VCaP (cell line): ENCODE measurements around the gene SBNO2.

Experiments used
- H3K27ac ChIP-seq: fragments of 450-650 bp; 2 replicates; pipeline ENCODE4 v1.5.1; 2017
- TF ChIP-seq, protein P1 (sequence below): fragments of 450-650 bp; conservative IDR thresholded peaks from 2 replicates; pipeline ENCODE4 v1.5.1; 2017; ENCODE audit warnings: mild to moderate bottlenecking, moderate library complexity

SBNO2 gene

DNA sequence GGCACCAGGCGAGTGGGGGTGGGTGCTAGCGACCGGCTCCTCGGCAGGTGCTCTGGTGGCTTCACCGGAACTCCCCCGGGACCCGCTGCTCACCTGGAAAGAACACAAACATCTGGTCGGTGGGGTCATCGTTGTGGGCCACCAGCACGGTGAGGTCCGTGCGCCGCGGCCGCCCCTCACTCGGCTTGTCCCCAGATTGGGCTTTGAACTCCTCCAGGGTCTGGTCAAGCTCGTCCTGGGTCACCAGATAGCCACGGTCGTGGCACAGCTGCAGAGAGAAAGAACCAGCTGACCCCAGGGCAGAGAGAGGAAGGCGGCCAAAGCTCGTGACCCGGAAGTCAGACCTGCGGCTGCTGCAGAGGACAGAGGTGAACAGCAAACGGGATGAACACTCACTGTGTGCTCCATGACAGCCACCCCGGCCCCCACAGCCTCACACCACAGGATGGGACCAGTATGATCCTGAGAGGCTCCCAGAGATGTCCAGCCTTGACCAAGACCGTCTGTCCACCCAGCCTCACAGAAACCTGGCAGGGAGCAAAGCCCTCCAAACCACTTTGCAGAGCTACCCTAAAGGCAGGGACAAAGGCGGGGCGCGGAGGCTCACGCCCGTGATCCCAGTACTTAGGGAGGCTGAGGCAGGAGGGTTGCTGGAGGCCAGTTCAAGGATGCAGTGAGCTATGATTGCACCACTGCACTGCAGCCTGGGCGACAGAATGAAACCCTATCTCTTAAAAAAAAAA, 80.1 kb downstream of the SBNO2 start:
- H3K27ac ChIP-seq = peak overlapping the region; percentile 83; the same call in 1 of the 2 replicates
- TF ChIP-seq, protein P1, sequence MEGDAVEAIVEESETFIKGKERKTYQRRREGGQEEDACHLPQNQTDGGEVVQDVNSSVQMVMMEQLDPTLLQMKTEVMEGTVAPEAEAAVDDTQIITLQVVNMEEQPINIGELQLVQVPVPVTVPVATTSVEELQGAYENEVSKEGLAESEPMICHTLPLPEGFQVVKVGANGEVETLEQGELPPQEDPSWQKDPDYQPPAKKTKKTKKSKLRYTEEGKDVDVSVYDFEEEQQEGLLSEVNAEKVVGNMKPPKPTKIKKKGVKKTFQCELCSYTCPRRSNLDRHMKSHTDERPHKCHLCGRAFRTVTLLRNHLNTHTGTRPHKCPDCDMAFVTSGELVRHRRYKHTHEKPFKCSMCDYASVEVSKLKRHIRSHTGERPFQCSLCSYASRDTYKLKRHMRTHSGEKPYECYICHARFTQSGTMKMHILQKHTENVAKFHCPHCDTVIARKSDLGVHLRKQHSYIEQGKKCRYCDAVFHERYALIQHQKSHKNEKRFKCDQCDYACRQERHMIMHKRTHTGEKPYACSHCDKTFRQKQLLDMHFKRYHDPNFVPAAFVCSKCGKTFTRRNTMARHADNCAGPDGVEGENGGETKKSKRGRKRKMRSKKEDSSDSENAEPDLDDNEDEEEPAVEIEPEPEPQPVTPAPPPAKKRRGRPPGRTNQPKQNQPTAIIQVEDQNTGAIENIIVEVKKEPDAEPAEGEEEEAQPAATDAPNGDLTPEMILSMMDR = no peak

DNA sequence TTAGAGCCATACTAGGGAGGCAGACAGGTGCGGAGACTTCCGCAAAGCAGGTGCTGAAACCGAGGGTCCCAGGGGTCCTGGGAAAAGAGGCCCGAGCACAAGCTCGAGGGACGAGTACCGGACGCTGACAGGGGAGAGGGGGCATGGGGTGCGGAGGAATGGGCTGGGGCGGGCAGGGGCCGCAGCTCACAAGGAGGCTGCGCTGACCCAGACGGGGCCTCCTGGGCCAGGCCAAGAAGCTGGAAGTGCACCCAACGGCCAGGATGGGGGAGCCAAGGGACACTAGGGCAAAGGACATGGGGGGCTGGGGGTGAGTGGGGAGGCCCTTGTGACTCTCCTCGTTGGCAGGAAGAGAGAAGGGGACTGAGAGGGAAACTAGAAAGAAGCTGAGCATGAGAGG, 80.7 kb downstream of the SBNO2 start:
- TF ChIP-seq, protein P1 = no peak
- H3K27ac ChIP-seq = no peak overlapping the region; the same call in 1 of the 2 replicates

DNA sequence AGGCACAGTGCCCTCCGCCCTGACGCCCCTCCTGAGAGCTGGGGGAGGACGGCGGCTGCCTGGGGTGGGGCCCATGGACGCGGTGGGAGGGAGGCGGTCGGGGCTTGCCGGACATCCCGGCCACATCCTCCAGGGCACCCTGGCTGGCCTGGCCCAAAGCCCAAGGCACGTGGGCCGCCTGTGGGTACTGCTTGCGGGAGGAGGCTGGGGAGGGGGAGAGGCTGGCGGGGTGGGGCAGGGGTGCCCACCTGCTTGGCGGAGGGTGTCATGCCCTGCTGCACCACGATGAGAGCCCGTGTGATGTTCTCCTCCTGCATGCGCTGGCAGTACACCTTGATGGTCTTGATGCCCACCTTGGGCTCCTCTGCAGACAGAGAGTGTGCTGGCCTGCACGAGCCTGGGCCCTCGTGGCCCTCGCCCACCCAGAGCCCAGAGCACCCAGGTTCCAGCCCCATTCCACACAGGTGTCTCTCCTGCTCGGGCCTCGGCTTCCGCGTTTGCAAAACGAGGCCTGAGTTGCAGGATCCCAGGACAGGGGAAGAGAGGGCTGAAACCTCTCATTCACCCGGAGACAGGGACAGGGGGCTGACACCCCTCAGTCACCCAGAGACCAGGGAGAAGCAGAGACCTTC, 82.4 kb downstream of the SBNO2 start:
- TF ChIP-seq, protein P1 = no peak
- H3K27ac ChIP-seq = no peak overlapping the region

DNA sequence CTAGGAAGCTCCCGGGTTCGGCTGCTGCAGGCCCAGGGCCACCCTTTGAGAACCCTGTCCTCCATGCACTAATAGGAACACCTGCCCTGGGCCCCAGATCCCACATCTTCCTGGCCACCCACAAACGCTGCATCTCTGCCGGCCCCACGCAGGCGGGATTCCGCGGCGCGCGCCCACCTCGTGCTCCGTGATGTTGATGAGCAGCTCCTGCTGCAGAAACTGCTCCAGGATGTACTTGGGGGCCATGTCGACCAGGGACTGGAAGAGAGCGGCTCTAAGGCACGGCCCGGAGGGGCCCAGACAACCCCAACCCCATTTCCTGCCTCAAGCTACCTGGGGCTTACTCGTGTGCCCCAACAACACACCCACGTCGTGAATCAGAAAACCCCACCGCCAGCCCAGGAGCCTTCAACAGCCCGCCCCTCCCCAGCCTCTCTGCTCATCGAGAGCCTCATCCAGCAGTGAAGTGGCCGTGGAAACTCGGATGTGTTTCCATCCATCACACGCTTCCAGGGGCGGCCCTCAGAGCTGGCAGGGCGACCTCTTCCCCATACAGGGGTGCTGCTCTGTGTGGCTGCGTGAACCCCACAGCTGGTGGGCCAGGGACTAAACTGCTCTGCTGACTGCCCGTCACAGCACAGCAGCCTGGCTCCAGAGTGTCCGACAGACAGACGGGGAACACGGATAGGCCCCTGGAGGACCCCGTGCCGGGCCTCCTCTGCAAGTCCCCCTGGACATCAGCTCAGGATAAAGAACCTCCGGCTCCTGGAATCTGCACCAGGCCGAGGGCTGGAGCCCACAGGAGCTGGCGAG, 83.1 kb downstream of the SBNO2 start:
- no peak overlapping the region for H3K27ac ChIP-seq
- TF ChIP-seq, protein P1 = no peak

DNA sequence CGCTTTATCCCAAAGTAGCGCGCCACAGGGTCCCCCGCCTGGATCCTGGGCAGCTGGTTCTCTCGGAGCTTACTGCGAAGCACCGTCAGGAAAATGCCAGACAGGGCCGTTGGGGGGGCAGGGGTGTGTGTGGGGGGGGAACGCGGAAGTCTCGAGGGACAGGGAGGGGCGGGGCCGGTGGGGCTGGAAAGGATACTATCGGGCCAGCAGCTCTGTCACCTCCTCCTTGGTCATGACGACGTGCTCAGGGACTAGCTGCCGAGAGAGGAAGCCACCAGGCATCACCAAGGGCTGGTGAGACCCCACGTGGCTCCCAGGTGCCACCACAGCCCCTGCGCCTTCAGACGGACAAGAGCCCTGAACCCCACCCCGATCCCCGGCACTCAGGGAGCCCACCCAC, 84.2 kb downstream of the SBNO2 start:
- TF ChIP-seq, protein P1 = no peak
- H3K27ac ChIP-seq = no peak overlapping the region

DNA sequence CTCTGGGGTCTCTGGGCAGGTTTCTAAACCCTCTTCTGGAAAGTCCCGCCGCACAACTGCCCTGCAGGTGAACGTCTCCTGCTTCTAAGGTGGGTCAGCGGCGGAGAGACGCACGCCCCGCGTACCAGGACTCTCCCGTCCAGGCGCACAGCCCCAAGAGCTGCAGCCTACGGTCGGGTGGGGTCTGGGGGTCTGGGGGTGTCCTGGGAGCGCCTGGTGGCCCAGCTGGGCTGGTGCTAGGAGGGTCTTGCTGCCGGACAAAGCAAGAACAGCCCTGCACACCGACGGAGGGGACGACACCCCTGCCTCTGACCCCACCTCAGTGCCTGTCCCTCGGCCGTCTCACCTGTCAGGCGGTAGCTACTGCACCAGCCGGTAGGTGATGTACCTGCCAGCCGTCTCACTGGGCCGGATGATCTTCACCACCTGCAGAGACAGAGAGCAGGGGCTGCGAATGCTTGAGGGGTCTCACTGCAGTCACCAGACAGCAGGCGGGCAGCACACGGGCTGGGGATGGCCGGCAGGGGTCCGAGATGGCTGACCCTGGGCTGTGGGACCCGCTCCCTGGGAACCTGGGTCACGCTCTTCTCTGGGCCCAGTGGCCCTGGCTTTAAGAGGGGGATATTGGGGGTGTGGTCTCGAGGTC, 84.8 kb downstream of the SBNO2 start:
- H3K27ac ChIP-seq = no peak overlapping the region
- TF ChIP-seq, protein P1 = no peak
